Measurements from ENCODE around the gene ITGB4.

DNA sequence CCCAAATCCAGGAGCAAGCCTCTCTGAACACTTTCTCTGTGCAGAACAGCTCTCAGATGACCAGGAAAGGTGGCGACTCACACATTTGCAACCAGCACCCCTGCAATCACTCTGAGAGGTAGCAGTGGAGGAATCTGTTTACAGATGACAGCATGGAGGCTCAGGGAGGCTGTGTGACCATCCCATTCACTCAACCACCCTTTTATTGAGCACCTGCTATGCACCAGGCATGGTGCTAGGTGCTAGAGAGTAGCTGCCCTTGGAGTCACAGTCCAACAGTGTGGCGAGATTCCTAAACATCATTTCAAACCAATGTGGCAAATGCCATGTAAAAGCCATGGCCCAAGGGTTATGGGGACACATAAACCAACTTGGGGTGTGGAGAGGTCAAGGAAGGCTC lies 1.5 kb upstream of the ITGB4 start:
- no peak for TF ChIP-seq POLR3G (IDR thresholded peaks at IDR 0.05; ENCODE audit: extremely low read depth, insufficient read length, insufficient replicate concordance)
- no peak for TF ChIP-seq SUPT5H (IDR thresholded peaks at IDR 0.05)
- TF ChIP-seq RBFOX2 (IDR thresholded peaks at IDR 0.05; ENCODE audit: low read depth, low read length), result no peak
- TF ChIP-seq, protein P1, sequence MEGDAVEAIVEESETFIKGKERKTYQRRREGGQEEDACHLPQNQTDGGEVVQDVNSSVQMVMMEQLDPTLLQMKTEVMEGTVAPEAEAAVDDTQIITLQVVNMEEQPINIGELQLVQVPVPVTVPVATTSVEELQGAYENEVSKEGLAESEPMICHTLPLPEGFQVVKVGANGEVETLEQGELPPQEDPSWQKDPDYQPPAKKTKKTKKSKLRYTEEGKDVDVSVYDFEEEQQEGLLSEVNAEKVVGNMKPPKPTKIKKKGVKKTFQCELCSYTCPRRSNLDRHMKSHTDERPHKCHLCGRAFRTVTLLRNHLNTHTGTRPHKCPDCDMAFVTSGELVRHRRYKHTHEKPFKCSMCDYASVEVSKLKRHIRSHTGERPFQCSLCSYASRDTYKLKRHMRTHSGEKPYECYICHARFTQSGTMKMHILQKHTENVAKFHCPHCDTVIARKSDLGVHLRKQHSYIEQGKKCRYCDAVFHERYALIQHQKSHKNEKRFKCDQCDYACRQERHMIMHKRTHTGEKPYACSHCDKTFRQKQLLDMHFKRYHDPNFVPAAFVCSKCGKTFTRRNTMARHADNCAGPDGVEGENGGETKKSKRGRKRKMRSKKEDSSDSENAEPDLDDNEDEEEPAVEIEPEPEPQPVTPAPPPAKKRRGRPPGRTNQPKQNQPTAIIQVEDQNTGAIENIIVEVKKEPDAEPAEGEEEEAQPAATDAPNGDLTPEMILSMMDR (IDR thresholded peaks at IDR 0.05 in 2 of 3, conservative IDR thresholded peaks at IDR 0.05 in 1 of 3; ENCODE audit: insufficient read depth in 2 of 3, low read depth in 1 of 3, low read length in 3 of 3), result no peak
- TF ChIP-seq, protein P2, sequence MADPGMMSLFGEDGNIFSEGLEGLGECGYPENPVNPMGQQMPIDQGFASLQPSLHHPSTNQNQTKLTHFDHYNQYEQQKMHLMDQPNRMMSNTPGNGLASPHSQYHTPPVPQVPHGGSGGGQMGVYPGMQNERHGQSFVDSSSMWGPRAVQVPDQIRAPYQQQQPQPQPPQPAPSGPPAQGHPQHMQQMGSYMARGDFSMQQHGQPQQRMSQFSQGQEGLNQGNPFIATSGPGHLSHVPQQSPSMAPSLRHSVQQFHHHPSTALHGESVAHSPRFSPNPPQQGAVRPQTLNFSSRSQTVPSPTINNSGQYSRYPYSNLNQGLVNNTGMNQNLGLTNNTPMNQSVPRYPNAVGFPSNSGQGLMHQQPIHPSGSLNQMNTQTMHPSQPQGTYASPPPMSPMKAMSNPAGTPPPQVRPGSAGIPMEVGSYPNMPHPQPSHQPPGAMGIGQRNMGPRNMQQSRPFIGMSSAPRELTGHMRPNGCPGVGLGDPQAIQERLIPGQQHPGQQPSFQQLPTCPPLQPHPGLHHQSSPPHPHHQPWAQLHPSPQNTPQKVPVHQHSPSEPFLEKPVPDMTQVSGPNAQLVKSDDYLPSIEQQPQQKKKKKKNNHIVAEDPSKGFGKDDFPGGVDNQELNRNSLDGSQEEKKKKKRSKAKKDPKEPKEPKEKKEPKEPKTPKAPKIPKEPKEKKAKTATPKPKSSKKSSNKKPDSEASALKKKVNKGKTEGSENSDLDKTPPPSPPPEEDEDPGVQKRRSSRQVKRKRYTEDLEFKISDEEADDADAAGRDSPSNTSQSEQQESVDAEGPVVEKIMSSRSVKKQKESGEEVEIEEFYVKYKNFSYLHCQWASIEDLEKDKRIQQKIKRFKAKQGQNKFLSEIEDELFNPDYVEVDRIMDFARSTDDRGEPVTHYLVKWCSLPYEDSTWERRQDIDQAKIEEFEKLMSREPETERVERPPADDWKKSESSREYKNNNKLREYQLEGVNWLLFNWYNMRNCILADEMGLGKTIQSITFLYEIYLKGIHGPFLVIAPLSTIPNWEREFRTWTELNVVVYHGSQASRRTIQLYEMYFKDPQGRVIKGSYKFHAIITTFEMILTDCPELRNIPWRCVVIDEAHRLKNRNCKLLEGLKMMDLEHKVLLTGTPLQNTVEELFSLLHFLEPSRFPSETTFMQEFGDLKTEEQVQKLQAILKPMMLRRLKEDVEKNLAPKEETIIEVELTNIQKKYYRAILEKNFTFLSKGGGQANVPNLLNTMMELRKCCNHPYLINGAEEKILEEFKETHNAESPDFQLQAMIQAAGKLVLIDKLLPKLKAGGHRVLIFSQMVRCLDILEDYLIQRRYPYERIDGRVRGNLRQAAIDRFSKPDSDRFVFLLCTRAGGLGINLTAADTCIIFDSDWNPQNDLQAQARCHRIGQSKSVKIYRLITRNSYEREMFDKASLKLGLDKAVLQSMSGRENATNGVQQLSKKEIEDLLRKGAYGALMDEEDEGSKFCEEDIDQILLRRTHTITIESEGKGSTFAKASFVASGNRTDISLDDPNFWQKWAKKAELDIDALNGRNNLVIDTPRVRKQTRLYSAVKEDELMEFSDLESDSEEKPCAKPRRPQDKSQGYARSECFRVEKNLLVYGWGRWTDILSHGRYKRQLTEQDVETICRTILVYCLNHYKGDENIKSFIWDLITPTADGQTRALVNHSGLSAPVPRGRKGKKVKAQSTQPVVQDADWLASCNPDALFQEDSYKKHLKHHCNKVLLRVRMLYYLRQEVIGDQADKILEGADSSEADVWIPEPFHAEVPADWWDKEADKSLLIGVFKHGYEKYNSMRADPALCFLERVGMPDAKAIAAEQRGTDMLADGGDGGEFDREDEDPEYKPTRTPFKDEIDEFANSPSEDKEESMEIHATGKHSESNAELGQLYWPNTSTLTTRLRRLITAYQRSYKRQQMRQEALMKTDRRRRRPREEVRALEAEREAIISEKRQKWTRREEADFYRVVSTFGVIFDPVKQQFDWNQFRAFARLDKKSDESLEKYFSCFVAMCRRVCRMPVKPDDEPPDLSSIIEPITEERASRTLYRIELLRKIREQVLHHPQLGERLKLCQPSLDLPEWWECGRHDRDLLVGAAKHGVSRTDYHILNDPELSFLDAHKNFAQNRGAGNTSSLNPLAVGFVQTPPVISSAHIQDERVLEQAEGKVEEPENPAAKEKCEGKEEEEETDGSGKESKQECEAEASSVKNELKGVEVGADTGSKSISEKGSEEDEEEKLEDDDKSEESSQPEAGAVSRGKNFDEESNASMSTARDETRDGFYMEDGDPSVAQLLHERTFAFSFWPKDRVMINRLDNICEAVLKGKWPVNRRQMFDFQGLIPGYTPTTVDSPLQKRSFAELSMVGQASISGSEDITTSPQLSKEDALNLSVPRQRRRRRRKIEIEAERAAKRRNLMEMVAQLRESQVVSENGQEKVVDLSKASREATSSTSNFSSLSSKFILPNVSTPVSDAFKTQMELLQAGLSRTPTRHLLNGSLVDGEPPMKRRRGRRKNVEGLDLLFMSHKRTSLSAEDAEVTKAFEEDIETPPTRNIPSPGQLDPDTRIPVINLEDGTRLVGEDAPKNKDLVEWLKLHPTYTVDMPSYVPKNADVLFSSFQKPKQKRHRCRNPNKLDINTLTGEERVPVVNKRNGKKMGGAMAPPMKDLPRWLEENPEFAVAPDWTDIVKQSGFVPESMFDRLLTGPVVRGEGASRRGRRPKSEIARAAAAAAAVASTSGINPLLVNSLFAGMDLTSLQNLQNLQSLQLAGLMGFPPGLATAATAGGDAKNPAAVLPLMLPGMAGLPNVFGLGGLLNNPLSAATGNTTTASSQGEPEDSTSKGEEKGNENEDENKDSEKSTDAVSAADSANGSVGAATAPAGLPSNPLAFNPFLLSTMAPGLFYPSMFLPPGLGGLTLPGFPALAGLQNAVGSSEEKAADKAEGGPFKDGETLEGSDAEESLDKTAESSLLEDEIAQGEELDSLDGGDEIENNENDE (IDR thresholded peaks at IDR 0.05; ENCODE audit: low read depth, low read length), result no peak
- TF ChIP-seq HMGN3 (IDR thresholded peaks at IDR 0.05; ENCODE audit: borderline replicate concordance, extremely low read depth, insufficient read length, low read depth, low read length), result no peak
- TF ChIP-seq ZNF695 (CRISPR knock-in tag; IDR thresholded peaks at IDR 0.05), result no peak
- TF ChIP-seq NCOA6 (IDR thresholded peaks at IDR 0.05), result no peak
- TF ChIP-seq, protein P3, sequence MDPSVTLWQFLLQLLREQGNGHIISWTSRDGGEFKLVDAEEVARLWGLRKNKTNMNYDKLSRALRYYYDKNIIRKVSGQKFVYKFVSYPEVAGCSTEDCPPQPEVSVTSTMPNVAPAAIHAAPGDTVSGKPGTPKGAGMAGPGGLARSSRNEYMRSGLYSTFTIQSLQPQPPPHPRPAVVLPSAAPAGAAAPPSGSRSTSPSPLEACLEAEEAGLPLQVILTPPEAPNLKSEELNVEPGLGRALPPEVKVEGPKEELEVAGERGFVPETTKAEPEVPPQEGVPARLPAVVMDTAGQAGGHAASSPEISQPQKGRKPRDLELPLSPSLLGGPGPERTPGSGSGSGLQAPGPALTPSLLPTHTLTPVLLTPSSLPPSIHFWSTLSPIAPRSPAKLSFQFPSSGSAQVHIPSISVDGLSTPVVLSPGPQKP (CRISPR knock-in tag; IDR thresholded peaks at IDR 0.05), result no peak

Measured in K562 (cell line).